Prostate gland (tissue), 2 donors: Measurements from ENCODE around the gene ERBB2.

Source experiments
- POLR2A ChIP-seq: fragments of 450-650 bp; IDR thresholded peaks from one replicate; pipeline ENCODE4 v1.6.1; 2016; ENCODE audit warnings: antibody characterized with exemption, mild to moderate bottlenecking
- POLR2AphosphoS5 ChIP-seq: sonication (generic); formaldehyde crosslinking; IDR thresholded peaks from one replicate; pipeline ENCODE4 v1.6.1; 2017; ENCODE audit warnings: antibody characterized with exemption
- TF ChIP-seq, protein P1 (sequence below), 4 experiments: fragments of 200-600 bp in 2 of 4; fragments of 450-650 bp in 2 of 4; sonication (generic) in 2 of 4; IDR thresholded peaks; 1 replicate in 3 of 4; 2 replicates in 1 of 4; pipeline ENCODE4 v1.5.1; 2016 to 2019; ENCODE audit warnings: antibody characterized with exemption in 4 of 4, mild to moderate bottlenecking in 2 of 4, moderate library complexity in 2 of 4

DNA sequence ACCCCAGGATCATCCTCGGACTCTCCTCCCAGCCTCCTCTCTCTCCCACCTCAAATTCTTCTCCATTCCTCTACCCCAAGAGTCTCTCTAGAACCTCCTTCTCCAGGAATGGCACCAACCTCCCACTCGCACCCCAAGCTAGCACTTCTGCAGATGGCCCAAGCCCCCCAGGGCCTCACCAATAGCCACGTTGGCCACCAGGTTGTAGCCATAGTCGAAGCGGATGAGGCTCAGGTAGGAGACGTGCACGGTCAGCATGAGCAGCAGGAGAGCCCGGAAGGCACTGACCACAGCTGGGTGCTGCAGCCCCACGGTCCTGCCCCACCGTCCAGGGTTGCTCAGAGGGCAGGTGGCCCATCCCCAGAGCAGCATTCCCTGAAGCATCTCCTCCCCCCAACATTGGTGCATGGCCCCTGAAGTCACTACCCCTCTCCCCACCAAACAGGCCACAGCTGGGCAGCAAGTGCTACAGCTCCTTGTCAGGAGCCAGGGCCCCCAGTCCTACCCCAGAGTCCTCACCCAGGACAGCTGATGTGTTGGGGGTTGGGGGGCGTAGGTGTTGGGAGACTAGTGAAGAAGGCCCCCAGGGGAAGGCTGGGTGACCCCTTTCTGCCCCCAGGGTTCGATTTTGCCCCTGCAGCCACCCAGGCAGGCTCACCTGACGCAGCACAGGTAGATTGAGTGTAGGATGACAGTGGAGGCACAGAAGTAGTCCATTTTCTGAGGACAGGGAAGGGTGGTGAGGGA, 26.4 kb upstream of the ERBB2 start:
- TF ChIP-seq, protein P1, sequence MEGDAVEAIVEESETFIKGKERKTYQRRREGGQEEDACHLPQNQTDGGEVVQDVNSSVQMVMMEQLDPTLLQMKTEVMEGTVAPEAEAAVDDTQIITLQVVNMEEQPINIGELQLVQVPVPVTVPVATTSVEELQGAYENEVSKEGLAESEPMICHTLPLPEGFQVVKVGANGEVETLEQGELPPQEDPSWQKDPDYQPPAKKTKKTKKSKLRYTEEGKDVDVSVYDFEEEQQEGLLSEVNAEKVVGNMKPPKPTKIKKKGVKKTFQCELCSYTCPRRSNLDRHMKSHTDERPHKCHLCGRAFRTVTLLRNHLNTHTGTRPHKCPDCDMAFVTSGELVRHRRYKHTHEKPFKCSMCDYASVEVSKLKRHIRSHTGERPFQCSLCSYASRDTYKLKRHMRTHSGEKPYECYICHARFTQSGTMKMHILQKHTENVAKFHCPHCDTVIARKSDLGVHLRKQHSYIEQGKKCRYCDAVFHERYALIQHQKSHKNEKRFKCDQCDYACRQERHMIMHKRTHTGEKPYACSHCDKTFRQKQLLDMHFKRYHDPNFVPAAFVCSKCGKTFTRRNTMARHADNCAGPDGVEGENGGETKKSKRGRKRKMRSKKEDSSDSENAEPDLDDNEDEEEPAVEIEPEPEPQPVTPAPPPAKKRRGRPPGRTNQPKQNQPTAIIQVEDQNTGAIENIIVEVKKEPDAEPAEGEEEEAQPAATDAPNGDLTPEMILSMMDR (IDR thresholded peaks at IDR 0.05): no peak
- TF ChIP-seq POLR2A (no peak), POLR2AphosphoS5 (no peak)
